ACC112 (cell line): ENCODE data around the gene TAPBPL.

ENCODE experiments used
- H2AFZ ChIP-seq: fragments of 200-600 bp; sonication (generic); one replicate; pipeline ENCODE4 v1.6.0; 2017; ENCODE audit warnings: antibody characterized with exemption, low read length; ENCODE audit not compliant: unreplicated experiment
- H3K27ac ChIP-seq: fragments of 200-600 bp; sonication (generic); 2 replicates; pipeline ENCODE4 v1.5.1; 2014; ENCODE audit warnings: low read depth, mild to moderate bottlenecking, antibody characterized with exemption, low read length, moderate library complexity
- H3K27me3 ChIP-seq: fragments of 200-600 bp; sonication (generic); 2 replicates; pipeline ENCODE4 v1.6.1; 2014; ENCODE audit warnings: mild to moderate bottlenecking, antibody characterized with exemption, low read length, moderate library complexity, mixed read lengths; ENCODE audit not compliant: insufficient read depth
- H3K36me3 ChIP-seq: fragments of 200-600 bp; sonication (generic); 2 replicates; pipeline ENCODE4 v1.6.1; 2016; ENCODE audit warnings: mild to moderate bottlenecking, antibody characterized with exemption, low read length, moderate library complexity, mixed read lengths; ENCODE audit not compliant: insufficient read depth
- H3K4me1 ChIP-seq: fragments of 200-600 bp; sonication (generic); one replicate; pipeline ENCODE4 v1.6.1; 2016; ENCODE audit warnings: low read length, mixed read lengths; ENCODE audit not compliant: insufficient read depth, unreplicated experiment, control insufficient read depth
- H3K4me3 ChIP-seq: fragments of 200-600 bp; sonication (generic); 2 replicates; pipeline ENCODE4 v1.5.1; 2014; ENCODE audit warnings: mild to moderate bottlenecking, low read depth, low read length
- H3K79me2 ChIP-seq: fragments of 200-600 bp; sonication (generic); one replicate; pipeline ENCODE4 v1.6.0; 2016; ENCODE audit warnings: low read length; ENCODE audit not compliant: control insufficient read depth, unreplicated experiment, insufficient read depth

TAPBPL gene

DNA sequence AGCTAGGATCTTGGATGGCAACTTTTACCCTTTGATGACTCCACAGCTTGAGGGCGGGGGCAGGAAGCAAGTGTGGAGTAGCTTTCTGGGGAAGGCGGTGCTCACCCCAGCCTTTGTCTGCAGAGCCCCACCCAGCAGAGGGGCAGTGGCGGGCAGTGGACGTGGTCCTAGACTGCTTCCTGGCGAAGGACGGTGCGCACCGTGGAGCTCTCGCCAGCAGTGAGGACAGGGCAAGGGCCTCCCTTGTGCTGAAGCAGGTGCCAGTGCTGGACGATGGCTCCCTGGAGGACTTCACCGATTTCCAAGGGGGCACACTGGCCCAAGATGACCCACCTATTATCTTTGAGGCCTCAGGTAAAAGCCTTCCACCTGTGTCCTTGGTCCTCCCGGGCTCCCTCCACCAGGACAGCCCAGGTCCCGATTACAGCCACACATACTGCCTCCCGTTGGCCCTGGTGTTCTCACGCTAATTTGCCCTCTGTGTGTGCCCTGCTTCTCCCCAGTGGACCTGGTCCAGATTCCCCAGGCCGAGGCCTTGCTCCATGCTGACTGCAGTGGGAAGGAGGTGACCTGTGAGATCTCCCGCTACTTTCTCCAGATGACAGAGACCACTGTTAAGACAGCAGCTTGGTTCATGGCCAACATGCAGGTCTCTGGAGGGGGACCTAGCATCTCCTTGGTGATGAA is 1.2 kb downstream of the TAPBPL start:
- Histone ChIP-seq H2AFZ (no peak overlapping the region), H3K79me2 (peaks cover 23% of the 10 kb centered on the region), H3K27ac (0 out of 2 replicates have a peak overlapping the region, but pooled peaks have one; percentile 70), H3K27me3 (no peaks in the 10 kb centered on the region), H3K4me3 (peak overlapping the region; percentile 79), H3K4me1 (peaks cover 16% of the 10 kb centered on the region), H3K36me3 (peaks cover 4% of the 10 kb centered on the region; the same call in 1 of the 2 replicates)

DNA sequence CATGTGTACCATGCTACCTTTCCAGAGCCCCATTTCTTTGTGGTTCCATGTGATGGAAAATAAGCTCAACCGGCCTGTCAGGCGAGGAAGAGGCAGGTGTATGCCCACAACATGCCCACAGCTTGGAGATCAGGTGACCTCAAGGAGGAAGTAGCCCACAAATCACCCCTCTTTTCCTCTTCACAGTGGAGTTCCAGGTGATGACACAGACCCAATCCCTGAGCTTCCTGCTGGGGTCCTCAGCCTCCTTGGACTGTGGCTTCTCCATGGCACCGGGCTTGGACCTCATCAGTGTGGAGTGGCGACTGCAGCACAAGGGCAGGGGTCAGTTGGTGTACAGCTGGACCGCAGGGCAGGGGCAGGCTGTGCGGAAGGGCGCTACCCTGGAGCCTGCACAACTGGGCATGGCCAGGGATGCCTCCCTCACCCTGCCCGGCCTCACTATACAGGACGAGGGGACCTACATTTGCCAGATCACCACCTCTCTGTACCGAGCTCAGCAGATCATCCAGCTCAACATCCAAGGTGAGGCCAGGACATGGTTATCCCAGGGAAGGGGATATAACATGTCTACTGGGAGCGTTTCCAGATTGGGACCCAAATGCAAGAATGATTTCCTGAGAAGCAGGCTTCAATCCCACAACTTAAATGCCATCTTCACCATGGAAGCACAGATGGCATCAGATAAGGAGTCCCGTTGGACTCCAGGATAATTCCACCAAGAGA is 5.5 kb downstream of the TAPBPL start:
- H2AFZ ChIP-seq, result no peak overlapping the region
- H3K4me3 ChIP-seq, result no peak overlapping the region
- no peaks in the 10 kb centered on the region for H3K27me3 ChIP-seq
- peaks cover 7% of the 10 kb centered on the region for H3K79me2 ChIP-seq
- H3K27ac ChIP-seq, result no peak overlapping the region
- peaks cover 7% of the 10 kb centered on the region for H3K4me1 ChIP-seq
- H3K36me3 ChIP-seq, result peaks cover 14% of the 10 kb centered on the region; the same call in 1 of the 2 replicates

DNA sequence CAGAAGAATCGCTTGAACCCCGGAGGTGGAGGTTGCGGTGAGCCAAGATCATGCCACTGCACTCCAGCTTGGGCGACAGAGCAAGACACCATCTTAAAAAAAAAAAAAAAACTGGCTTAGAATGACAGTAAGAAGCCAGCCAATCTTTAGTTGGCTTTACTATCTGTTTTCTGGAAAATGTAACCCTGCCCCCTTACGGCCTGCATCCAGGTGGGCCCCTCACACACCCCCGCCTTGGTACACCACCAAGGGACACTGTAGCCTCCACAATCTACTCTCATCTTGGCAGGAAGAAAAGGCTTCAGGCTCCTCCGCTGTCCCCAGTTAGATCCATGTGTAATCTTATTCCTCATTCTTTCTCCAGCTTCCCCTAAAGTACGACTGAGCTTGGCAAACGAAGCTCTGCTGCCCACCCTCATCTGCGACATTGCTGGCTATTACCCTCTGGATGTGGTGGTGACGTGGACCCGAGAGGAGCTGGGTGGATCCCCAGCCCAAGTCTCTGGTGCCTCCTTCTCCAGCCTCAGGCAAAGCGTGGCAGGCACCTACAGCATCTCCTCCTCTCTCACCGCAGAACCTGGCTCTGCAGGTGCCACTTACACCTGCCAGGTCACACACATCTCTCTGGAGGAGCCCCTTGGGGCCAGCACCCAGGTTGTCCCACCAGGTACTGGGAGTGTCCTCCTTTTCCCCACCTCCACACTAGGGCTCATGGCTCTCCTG is 6.6 kb downstream of the TAPBPL start:
- Histone ChIP-seq H3K4me3 (no peak overlapping the region), H3K36me3 (peaks cover 21% of the 10 kb centered on the region; the same call in 1 of the 2 replicates)

DNA sequence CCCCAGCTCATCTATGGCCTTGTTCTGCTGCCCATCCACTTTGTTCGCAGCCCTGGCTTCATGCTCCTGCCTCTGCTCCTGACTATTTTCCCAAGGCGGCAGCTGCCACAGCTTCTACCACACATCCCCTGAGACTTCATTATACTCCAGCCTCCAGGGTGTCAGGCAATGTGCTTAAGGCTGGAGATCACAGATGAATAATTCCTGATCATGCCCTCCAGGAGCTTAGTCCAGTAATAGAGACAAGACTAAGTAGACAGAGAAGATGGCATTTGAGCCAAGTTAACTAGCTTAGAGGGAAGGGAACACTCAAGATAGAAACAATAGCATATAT is 7.1 kb downstream of the TAPBPL start:
- H3K27me3 ChIP-seq, result no peaks in the 10 kb centered on the region
- H3K4me1 ChIP-seq, result no peaks in the 10 kb centered on the region
- no peak overlapping the region for H3K4me3 ChIP-seq
- H3K36me3 ChIP-seq, result peaks cover 21% of the 10 kb centered on the region; the same call in 1 of the 2 replicates
- H3K27ac ChIP-seq, result no peak overlapping the region
- H3K79me2 ChIP-seq, result no peaks in the 10 kb centered on the region
- H2AFZ ChIP-seq, result no peak overlapping the region

More for the DNA sequence above, 6.6 kb downstream of the TAPBPL start:
- H2AFZ ChIP-seq, result no peak overlapping the region
- H3K4me1 ChIP-seq, result no peaks in the 10 kb centered on the region
- H3K27me3 ChIP-seq, result no peaks in the 10 kb centered on the region
- H3K27ac ChIP-seq, result no peak overlapping the region
- H3K79me2 ChIP-seq, result no peaks in the 10 kb centered on the region

DNA sequence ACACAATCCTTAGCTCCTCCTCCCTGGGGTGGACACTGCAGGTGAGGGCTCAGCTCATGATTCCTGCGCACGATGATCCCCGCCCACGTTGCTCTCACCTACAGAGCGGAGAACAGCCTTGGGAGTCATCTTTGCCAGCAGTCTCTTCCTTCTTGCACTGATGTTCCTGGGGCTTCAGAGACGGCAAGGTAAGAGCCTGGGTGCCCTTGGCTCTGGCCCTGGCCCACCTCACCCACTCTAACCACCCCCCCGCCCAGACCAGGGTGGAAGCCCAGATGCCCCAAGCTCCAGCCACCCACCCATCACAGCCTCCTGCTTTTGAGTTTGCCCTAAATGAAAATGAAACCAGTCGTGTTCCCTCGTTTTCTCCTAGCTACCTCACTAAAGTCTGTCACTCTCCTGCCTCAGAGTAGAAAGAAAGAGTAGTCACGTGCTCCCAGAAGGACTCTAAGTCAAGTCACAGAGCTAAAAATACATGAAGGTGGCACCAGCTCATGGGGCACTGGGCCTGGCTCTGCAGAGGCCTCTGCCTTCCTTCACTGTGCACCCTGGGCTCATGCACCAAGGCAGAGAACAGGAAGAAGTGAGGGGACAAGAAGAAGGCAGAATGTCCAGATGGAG is 9.0 kb downstream of the TAPBPL start:
- Histone ChIP-seq H3K4me1 (no peaks in the 10 kb centered on the region), H3K4me3 (no peak overlapping the region), H3K27me3 (no peaks in the 10 kb centered on the region), H3K79me2 (no peaks in the 10 kb centered on the region), H3K27ac (no peak overlapping the region), H3K36me3 (peaks cover 26% of the 10 kb centered on the region), H2AFZ (no peak overlapping the region)

DNA sequence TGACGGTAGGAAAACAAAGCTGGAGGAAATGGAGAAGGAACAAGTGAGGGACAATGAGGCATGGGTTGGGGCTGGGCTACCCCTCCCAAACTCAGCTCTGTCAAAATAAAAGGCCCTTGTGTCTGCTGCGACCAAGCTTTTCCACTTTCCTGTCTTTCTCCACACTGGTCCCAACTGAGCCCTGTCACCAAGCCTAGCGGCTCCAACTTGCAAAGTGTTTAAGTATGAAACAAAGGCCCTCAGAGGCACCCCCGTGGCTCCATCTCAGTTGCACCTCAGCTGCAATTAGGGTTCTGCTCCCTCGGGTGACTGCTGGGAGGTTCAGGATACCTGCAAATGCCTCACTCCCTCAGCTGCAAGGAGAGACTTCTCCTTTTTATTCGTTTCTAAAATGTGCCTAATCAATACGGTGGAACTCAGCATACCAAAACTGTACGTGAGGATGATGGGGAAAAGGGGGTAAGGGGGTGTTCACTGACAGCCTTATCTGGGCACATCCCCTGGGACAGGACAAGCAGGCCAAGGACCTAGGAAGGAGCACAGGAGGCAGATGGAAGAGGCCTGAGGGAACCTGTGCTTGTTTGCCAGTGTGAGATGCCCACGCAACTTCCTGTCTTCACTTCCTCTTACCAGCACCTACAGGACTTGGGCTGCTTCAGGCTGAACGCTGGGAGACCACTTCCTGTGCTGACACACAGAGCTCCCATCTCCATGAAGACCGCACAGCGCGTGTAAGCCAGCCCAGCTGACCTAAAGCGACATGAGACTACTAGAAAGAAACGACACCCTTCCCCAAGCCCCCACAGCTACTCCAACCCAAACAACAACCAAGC is 9.8 kb downstream of the TAPBPL start:
- Histone ChIP-seq H2AFZ (no peak overlapping the region), H3K79me2 (peaks cover 6% of the 10 kb centered on the region), H3K4me1 (no peaks in the 10 kb centered on the region), H3K36me3 (peaks cover 26% of the 10 kb centered on the region), H3K4me3 (no peak overlapping the region), H3K27me3 (no peaks in the 10 kb centered on the region), H3K27ac (no peak overlapping the region)

DNA sequence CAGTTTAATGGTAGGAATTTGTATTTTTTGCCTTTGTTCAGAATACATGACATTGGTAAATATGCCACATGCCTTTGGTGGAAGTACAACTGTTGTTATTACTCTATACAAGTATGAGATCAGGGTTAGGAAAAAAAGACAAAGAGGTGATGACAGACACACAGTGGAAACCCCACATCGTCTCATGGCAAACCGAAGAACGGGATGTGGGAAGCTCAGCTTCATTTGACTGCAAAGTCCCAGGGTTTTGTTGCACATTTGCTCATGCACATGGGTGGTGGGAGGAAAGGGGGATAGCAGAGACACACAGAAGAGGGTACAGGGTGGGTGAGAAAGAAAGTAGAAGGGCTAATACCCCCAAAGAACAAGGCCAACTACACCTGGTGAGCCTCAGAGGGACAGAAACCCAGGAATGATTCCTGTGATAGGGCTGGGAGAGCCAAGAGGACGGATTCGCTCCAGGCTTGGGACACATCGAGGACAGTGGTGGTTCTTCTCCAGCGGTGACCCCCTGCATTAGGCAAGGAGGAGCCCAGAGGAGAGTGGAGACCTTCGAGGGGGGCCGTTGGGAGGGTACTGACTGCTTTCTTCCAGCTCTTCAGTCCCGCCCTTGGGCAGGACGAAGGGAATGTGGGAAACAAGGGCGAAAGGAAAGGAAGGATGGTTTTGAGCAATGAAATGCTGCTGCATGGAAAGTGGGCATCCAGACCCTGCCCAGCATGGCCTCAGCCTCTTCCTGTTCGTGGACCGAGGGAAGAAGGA is 10.6 kb downstream of the TAPBPL start:
- Histone ChIP-seq H2AFZ (no peak overlapping the region), H3K4me3 (no peak overlapping the region), H3K4me1 (no peaks in the 10 kb centered on the region), H3K27ac (no peak overlapping the region), H3K27me3 (no peaks in the 10 kb centered on the region), H3K36me3 (peaks cover 26% of the 10 kb centered on the region), H3K79me2 (peaks cover 6% of the 10 kb centered on the region)

DNA sequence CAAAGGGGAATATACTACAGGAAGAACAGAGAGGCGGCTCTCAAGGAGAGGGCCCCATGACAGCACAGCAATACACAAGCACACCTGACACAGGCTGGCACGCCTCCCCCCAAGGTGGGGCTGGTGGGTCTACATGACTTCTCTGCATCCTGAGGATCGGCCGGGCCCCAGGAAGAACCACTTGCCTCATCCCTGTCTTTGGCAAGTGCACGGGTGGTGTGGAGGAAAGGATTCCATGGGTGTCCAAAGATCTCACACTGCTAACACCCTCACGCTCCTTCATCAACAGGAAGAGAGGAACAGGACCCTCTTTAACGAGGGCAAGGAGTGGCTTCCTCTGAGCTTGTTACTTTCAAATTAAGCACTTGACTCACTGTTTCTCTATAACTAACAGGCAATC is 11.4 kb downstream of the TAPBPL start:
- Histone ChIP-seq H3K36me3 (peaks cover 22% of the 10 kb centered on the region), H2AFZ (no peak overlapping the region), H3K4me3 (no peak overlapping the region), H3K27me3 (no peaks in the 10 kb centered on the region), H3K27ac (no peak overlapping the region), H3K79me2 (peaks cover 6% of the 10 kb centered on the region), H3K4me1 (peaks cover 5% of the 10 kb centered on the region)

DNA sequence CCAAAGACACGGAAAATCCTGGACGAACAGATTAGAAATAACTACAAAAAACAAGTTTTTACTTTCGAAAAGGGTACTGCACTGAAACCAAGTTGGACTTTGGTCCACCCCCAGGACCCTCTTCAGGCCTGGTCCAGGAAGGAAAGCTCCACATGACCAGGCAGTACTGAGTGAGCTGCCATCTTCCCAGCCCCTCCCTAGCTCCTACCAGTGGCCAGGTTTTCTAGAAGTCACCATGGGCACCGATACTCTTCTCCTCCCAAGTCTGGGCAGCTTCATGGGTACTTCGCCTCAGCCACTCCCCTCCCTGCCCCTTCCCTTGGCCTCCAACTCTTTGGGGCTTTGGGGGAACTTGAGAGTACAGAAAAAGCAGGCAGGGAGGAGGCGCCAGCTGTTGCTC is 12.0 kb downstream of the TAPBPL start:
- no peak overlapping the region for H3K4me3 ChIP-seq
- peaks cover 19% of the 10 kb centered on the region for H3K36me3 ChIP-seq
- H3K27ac ChIP-seq, result no peak overlapping the region
- H2AFZ ChIP-seq, result no peak overlapping the region
- H3K27me3 ChIP-seq, result no peaks in the 10 kb centered on the region
- peaks cover 11% of the 10 kb centered on the region for H3K4me1 ChIP-seq
- peaks cover 12% of the 10 kb centered on the region for H3K79me2 ChIP-seq
